ENCODE measurements around the gene PTGDR.

Gene PTGDR

DNA sequence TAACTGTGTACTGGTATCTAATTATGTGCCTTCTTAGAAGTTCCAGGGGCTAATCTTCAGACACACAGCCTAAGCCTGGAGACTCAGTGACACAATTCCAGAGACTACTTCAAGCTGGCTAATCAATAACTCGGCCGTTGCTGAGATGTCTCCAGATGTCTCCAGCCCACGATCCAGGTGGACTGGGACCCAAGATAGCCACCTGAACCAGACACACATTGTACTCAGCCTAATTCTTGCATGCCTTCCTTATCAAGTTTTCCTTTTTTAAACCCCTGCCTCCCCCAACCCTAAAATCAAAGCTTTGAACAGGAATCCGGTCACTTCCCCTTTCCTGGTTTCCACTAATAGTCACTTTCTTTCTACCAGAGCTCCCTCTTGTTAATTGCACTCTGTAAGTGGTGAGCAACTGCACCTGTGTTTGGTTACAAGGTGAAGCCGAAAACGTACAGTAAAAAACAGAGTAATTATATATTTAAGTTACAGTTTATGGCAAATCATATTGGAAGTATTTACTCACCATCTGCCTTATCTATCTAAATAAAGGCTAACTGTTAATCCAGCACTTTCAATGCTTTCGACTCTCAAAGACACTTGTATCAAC lies 39.8 kb upstream of the PTGDR start:
- TF ChIP-seq, protein P1, sequence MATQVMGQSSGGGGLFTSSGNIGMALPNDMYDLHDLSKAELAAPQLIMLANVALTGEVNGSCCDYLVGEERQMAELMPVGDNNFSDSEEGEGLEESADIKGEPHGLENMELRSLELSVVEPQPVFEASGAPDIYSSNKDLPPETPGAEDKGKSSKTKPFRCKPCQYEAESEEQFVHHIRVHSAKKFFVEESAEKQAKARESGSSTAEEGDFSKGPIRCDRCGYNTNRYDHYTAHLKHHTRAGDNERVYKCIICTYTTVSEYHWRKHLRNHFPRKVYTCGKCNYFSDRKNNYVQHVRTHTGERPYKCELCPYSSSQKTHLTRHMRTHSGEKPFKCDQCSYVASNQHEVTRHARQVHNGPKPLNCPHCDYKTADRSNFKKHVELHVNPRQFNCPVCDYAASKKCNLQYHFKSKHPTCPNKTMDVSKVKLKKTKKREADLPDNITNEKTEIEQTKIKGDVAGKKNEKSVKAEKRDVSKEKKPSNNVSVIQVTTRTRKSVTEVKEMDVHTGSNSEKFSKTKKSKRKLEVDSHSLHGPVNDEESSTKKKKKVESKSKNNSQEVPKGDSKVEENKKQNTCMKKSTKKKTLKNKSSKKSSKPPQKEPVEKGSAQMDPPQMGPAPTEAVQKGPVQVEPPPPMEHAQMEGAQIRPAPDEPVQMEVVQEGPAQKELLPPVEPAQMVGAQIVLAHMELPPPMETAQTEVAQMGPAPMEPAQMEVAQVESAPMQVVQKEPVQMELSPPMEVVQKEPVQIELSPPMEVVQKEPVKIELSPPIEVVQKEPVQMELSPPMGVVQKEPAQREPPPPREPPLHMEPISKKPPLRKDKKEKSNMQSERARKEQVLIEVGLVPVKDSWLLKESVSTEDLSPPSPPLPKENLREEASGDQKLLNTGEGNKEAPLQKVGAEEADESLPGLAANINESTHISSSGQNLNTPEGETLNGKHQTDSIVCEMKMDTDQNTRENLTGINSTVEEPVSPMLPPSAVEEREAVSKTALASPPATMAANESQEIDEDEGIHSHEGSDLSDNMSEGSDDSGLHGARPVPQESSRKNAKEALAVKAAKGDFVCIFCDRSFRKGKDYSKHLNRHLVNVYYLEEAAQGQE (IDR thresholded peaks at IDR 0.05; ENCODE audit: insufficient read depth in 1 of 2, low read depth in 2 of 2, low read length in 2 of 2), result no peak
- TF ChIP-seq POLR2AphosphoS5 (IDR thresholded peaks at IDR 0.05; ENCODE audit: low read depth, low read length), result no peak
- TF ChIP-seq SIN3A (IDR thresholded peaks at IDR 0.05; ENCODE audit: borderline replicate concordance, insufficient read depth, low read length), result no peak

DNA sequence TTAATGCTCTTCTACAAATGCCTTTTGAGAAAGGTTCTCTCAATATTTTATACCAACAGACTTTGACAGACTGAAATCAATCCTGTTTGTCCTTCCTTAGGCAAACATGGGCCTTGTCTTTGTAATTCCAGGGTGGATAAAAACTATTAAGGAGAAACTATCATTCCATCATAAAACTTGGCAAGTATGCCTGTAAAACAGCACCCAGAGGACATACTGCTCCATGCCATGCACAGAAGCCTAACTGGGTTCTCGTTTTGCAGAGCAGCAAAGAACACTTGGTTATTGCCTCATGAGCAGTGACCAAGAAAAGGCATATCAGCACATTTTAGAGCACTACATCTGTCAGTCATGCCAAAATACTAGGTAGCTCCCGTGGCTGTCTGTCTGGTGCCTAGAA lies 33.8 kb upstream of the PTGDR start:
- TF ChIP-seq SIN3A (IDR thresholded peaks at IDR 0.05; ENCODE audit: borderline replicate concordance, insufficient read depth, low read length) (no peak), TAF1 (IDR thresholded peaks at IDR 0.05; ENCODE audit: borderline replicate concordance, insufficient read depth, low read length) (no peak), FOXP2 (optimal IDR thresholded peaks at IDR 0.05; ENCODE audit: borderline replicate concordance, extremely low read depth, extremely low read length, insufficient read depth) (no peak), POLR2AphosphoS5 (IDR thresholded peaks at IDR 0.05; ENCODE audit: low read depth, low read length) (no peak)
- TF ChIP-seq, protein P1 (IDR thresholded peaks at IDR 0.05; ENCODE audit: insufficient read depth in 1 of 2, low read depth in 2 of 2, low read length in 2 of 2), result no peak

DNA sequence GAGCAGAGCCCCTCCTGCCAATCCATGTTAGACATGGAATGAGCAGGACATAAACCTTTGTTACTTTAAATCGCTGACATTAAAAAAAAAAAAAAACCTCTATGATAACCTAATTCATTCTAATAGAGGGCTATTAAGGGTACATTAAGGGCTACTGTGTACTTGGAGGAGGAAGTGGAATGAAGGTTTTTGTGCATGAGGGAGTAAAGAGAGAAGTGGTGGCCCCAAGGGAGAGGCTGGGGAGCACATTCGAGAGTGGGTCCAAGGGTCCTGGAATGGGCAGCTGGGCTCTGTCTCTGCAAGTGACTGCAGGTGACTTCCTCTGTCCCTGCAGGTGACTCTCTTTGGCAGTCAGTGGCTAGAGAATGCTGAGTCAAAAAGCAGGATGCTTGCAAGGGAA lies 32.1 kb upstream of the PTGDR start:
- TF ChIP-seq, protein P1 (IDR thresholded peaks at IDR 0.05; ENCODE audit: insufficient read depth in 1 of 2, low read depth in 2 of 2, low read length in 2 of 2), result no peak
- TF ChIP-seq TAF1 (IDR thresholded peaks at IDR 0.05; ENCODE audit: borderline replicate concordance, insufficient read depth, low read length) (no peak), POLR2AphosphoS5 (IDR thresholded peaks at IDR 0.05; ENCODE audit: low read depth, low read length) (no peak), SIN3A (IDR thresholded peaks at IDR 0.05; ENCODE audit: borderline replicate concordance, insufficient read depth, low read length) (no peak)

DNA sequence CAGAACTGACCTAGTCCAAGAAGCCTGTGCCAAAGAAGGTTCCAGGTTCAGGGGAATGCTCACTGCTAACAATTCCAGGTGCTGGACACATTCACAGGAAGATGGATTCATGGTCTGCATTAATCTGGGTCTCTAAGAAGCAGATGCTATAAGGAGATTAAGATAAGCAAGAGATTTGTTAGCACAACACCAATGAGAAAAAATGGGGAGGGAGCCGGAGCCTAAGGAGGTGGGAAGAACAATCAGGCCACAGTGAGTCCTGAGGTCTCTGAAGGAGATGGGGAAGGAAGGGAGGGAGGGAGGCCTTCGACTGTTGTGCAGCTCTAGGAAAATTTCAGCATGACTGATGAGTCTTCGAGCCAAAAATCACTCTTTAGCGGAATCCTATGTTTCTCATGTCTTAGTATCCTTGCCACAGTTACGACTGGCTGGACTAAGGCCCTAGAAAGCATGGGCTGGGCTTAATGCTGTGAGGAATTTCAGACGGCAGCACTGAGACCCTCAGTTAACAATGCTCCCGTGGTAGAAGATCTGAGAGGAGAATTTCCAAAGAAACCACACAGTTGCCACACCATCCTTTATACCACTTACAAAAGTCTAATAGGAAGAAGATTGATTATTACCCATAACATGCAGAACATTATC lies 31.5 kb upstream of the PTGDR start:
- TF ChIP-seq FOXP2 (optimal IDR thresholded peaks at IDR 0.05; ENCODE audit: borderline replicate concordance, extremely low read depth, extremely low read length, insufficient read depth) (no peak), POLR2AphosphoS5 (IDR thresholded peaks at IDR 0.05; ENCODE audit: low read depth, low read length) (no peak)
- TF ChIP-seq, protein P1 (IDR thresholded peaks at IDR 0.05; ENCODE audit: insufficient read depth in 1 of 2, low read depth in 2 of 2, low read length in 2 of 2), result no peak

DNA sequence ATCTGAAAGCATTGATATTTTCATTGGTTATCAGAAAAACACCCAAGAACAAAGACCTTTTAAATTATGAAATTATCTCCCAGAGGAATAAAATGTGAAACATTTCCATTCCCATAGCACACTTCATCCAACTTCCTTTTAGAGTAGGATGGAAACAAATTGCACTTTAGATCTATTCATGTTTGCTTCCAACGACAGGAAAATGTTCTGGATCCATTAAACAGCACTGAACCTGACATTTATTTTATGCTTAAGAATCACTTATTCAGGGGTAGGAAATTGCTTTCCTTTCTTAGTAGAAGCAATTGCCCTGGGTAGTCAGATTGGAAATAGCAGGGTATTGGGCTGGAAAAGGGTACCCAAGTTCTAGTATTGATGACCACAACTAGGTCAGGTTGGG lies 28.8 kb upstream of the PTGDR start:
- TF ChIP-seq POLR2AphosphoS5 (IDR thresholded peaks at IDR 0.05; ENCODE audit: low read depth, low read length) (no peak), TAF1 (IDR thresholded peaks at IDR 0.05; ENCODE audit: borderline replicate concordance, insufficient read depth, low read length) (no peak), FOXP2 (optimal IDR thresholded peaks at IDR 0.05; ENCODE audit: borderline replicate concordance, extremely low read depth, extremely low read length, insufficient read depth) (no peak), SIN3A (IDR thresholded peaks at IDR 0.05; ENCODE audit: borderline replicate concordance, insufficient read depth, low read length) (no peak)
- TF ChIP-seq, protein P1 (IDR thresholded peaks at IDR 0.05; ENCODE audit: insufficient read depth in 1 of 2, low read depth in 2 of 2, low read length in 2 of 2), result no peak
